HCT116 (cell line): ENCODE measurements around the gene GOLIM4. TPM values are rescaled to one million over a fixed set of nuclear protein-coding genes. Genes with fewer than 3 reads are reported as not detected.

ENCODE experiments used
- ATAC-seq: fragments of 200-7000 bp; cut with Tn5 transposase; 2 replicates; pipeline ENCODE4 v1.9.1; 2020; ENCODE audit warnings: mild to moderate bottlenecking, moderate library complexity
- BruUV-seq: library from RNA; stranded (reverse); fragments of 400-500 nt; replicated peaks from 2 replicates; lab custom pipeline; 2021; lab: Mats Ljungman, UMichigan
- CTCF ChIA-PET: fragments of 300-600 bp; sonication (Branson Sonifier 250); formaldehyde crosslinking; loops from one replicate; lab custom pipeline; 2021; ENCODE audit warnings: antibody characterized with exemption; lab: Charles Lee
- POLR2A ChIA-PET: fragments of 300-600, 350-600 bp; sonication (Branson Sonifier 250); formaldehyde crosslinking; loops from one replicate; lab custom pipeline; 2021; ENCODE audit warnings: antibody characterized with exemption; lab: Charles Lee
- RAD21 ChIA-PET, 2 experiments: fragments of 300-600 bp; sonication (Branson Sonifier 250); formaldehyde crosslinking; loops; one replicate each; lab custom pipeline; 2023; ENCODE audit warnings: low total read pairs in 2 of 2; ENCODE audit not compliant: uncharacterized antibody in 2 of 2, unreplicated experiment in 2 of 2, low non-redundant PET in 1 of 2; lab: Charles Lee
- DNase-seq: peaks from one replicate; pipeline ENCODE4 v3.0.0-alpha.2; 2010; ENCODE audit warnings: low read depth, low spot score
- H2AFZ ChIP-seq: fragments of 200-600 bp; shearing (Covaris generic), sonication (generic); 2 replicates; pipeline ENCODE4 v1.6.1; 2017; ENCODE audit warnings: low read depth, mixed run types, mixed read lengths, antibody characterized with exemption, low read length; ENCODE audit not compliant: poor library complexity, severe bottlenecking
- H3K27ac ChIP-seq: 2 replicates; pipeline ENCODE4 v1.5.1; 2012; ENCODE audit warnings: low read depth, low read length
- H3K27me3 ChIP-seq: fragments of 200-600 bp; sonication (generic); 2 replicates; pipeline ENCODE4 v1.6.1; 2016; ENCODE audit warnings: mixed run types, low read length, mixed read lengths; ENCODE audit not compliant: insufficient read depth
- H3K36me3 ChIP-seq, 2 experiments: fragments of 200-500 bp in 1 of 2; fragments of 200-600 bp in 1 of 2; sonication (Bioruptor generic) in 1 of 2; sonication (generic) in 1 of 2; 2 replicates each; pipeline versions ENCODE4 v1.5.1 to v1.6.1; 2014 to 2016; ENCODE audit warnings: low read length in 2 of 2, inconsistent platforms in 1 of 2, mixed read lengths in 1 of 2, mixed run types in 1 of 2; ENCODE audit not compliant: insufficient read depth in 2 of 2, control insufficient read depth in 1 of 2
- H3K4me1 ChIP-seq, 2 experiments: fragments of 200-600 bp in 1 of 2; sonication (generic) in 1 of 2; 2 replicates each; pipeline versions ENCODE4 v1.5.1 to v1.6.1; 2012 to 2017; ENCODE audit warnings: low read length in 2 of 2, inconsistent platforms in 1 of 2, mild to moderate bottlenecking in 1 of 2, mixed read lengths in 1 of 2, mixed run types in 1 of 2, moderate library complexity in 1 of 2; ENCODE audit not compliant: insufficient read depth in 2 of 2, control insufficient read depth in 1 of 2
- H3K4me2 ChIP-seq: fragments of 200-600 bp; sonication (generic); 2 replicates; pipeline ENCODE4 v1.6.1; 2017; ENCODE audit warnings: mixed run types, low read length, mixed read lengths
- H3K4me3 ChIP-seq, 2 experiments: fragments of 200-600 bp in 1 of 2; sonication (generic) in 1 of 2; replicated peaks in 1 of 2; 2 replicates each; pipeline ENCODE4 v1.5.1; 2011 to 2016; ENCODE audit warnings: low read length in 2 of 2, control low read depth in 1 of 2, low read depth in 1 of 2, mild to moderate bottlenecking in 1 of 2, mixed read lengths in 1 of 2, mixed run types in 1 of 2
- H3K79me2 ChIP-seq: fragments of 200-600 bp; sonication (generic); 2 replicates; pipeline ENCODE4 v1.6.1; 2017; ENCODE audit warnings: mild to moderate bottlenecking, mixed run types, low read length, moderate library complexity, mixed read lengths; ENCODE audit not compliant: insufficient read depth
- H3K9ac ChIP-seq: fragments of 200-600 bp; sonication (generic); 2 replicates; pipeline ENCODE4 v1.6.1; 2016; ENCODE audit warnings: low read length, mixed read lengths
- H3K9me2 ChIP-seq: fragments of 200-600 bp; sonication (generic), shearing (Covaris generic); 2 replicates; pipeline ENCODE4 v1.6.1; 2017; ENCODE audit warnings: mixed run types, mild to moderate bottlenecking, moderate library complexity; ENCODE audit not compliant: insufficient read depth
- H3K9me3 ChIP-seq, 2 experiments: fragments of 200-500 bp in 1 of 2; fragments of 200-600 bp in 1 of 2; sonication (Bioruptor generic) in 1 of 2; sonication (generic) in 1 of 2; 2 replicates each; pipeline ENCODE4 v1.6.1; 2014 to 2017; ENCODE audit warnings: low read length in 2 of 2, mixed read lengths in 2 of 2, inconsistent platforms in 1 of 2, low read depth in 1 of 2, mild to moderate bottlenecking in 1 of 2, mixed run types in 1 of 2, moderate library complexity in 1 of 2; ENCODE audit not compliant: control insufficient read depth in 1 of 2, insufficient read depth in 1 of 2
- H4K20me1 ChIP-seq: fragments of 200-600 bp; sonication (generic), shearing (Covaris generic); 2 replicates; pipeline ENCODE4 v1.6.1; 2017; ENCODE audit warnings: mixed run types, mild to moderate bottlenecking, moderate library complexity; ENCODE audit not compliant: insufficient read depth
- EGR1 ChIP-seq: IDR thresholded peaks from 2 replicates; pipeline ENCODE4 v1.6.1; 2012; ENCODE audit warnings: low read depth
- ELF1 ChIP-seq: IDR thresholded peaks from 2 replicates; pipeline ENCODE4 v1.6.1; 2012; ENCODE audit warnings: low read depth, borderline replicate concordance
- EZH2 ChIP-seq: fragments of 200-600 bp; sonication (generic); IDR thresholded peaks from 2 replicates; pipeline ENCODE4 v1.6.1; 2017; ENCODE audit warnings: antibody characterized with exemption, mixed run types
- EZH2phosphoT487 ChIP-seq: fragments of 200-600 bp; IDR thresholded peaks from 2 replicates; pipeline ENCODE4 v1.6.1; 2018; ENCODE audit warnings: antibody characterized with exemption, borderline replicate concordance
- MAX ChIP-seq: IDR thresholded peaks from 2 replicates; pipeline ENCODE4 v1.6.1; 2012
- POLR2AphosphoS5 ChIP-seq: IDR thresholded peaks from 2 replicates; pipeline ENCODE4 v1.6.1; 2011; ENCODE audit warnings: mild to moderate bottlenecking, low read depth, low read length, moderate library complexity
- REST ChIP-seq: IDR thresholded peaks from 2 replicates; pipeline ENCODE4 v1.6.1; 2012; ENCODE audit warnings: low read depth
- SIN3A ChIP-seq: IDR thresholded peaks from 2 replicates; pipeline ENCODE4 v1.6.1; 2012; ENCODE audit warnings: low read depth
- SP1 ChIP-seq: IDR thresholded peaks from 2 replicates; pipeline ENCODE4 v1.6.1; 2012; ENCODE audit warnings: low read depth
- TCF7L2 ChIP-seq: IDR thresholded peaks from 2 replicates; pipeline ENCODE4 v1.7.0; 2011; ENCODE audit warnings: borderline replicate concordance, inconsistent platforms; ENCODE audit not compliant: insufficient read depth, insufficient read length; ENCODE audit errors: extremely low read depth
- ZBTB33 ChIP-seq: IDR thresholded peaks from 2 replicates; pipeline ENCODE4 v1.6.1; 2011; ENCODE audit warnings: mild to moderate bottlenecking, low read length, moderate library complexity; ENCODE audit not compliant: insufficient replicate concordance; ENCODE audit errors: extremely low read depth
- intact Hi-C: fragments of 100-400 bp; cut with micrococcal nuclease; formaldehyde crosslinking; loops from 2 replicates; pipeline ENCODE4 v1.10.0; 2022
- total RNA-seq: library from RNA; stranded (reverse); gene quantifications from one replicate; pipeline ENCODE4 v1.2.1, GENCODE V29; 2021; ENCODE audit not compliant: unreplicated experiment

Gene GOLIM4
- total RNA-seq, 1 experiment from 2014 or later = 10.6 TPM

DNA sequence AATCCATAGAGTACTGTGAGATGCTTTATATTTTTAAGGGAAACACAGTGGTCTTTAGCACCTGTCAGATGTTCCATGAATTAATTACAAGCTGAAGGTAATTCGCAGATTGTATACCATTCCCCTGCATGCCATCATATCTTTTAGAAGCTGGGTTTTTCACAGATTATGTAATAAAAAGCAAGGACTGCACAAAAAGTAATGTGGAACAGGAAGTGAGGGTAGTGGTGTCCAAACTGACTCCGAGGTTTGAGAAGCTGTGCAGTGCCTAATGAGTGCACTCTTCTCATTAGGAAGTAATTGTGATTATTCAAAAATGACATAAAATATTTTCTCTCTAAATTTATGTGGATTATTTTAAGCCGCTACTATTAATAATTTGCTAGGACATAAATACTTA, 123.2 kb downstream of the GOLIM4 start:
- ChIA-PET CTCF (no interaction called here), POLR2A (no interaction called here), RAD21 (no interaction called here)
- intact Hi-C loops = no loop called here
- no peaks in the 10 kb centered on the region for H3K9me3 ChIP-seq
- no peak overlapping the region for H3K9ac ChIP-seq
- no peak for DNase-seq
- no peaks in the 10 kb centered on the region for H4K20me1 ChIP-seq
- no peak overlapping the region for H3K4me3 ChIP-seq
- BruUV-seq = no TSS peak
- H3K79me2 ChIP-seq = no peaks in the 10 kb centered on the region
- H3K9me2 ChIP-seq = no peaks in the 10 kb centered on the region
- H3K4me2 ChIP-seq = no peak overlapping the region
- no peaks in the 10 kb centered on the region for H3K4me1 ChIP-seq
- TF ChIP-seq POLR2AphosphoS5 = no peak
- TF ChIP-seq EZH2phosphoT487 = no peak
- TF ChIP-seq EZH2 = no peak
- TF ChIP-seq ELF1 = no peak
- TF ChIP-seq TCF7L2 = no peak
- no peak for TF ChIP-seq EGR1
- no peak for TF ChIP-seq REST
- no peak for TF ChIP-seq SIN3A
- TF ChIP-seq SP1 = no peak
- TF ChIP-seq ZBTB33 = no peak
- TF ChIP-seq MAX = no peak
- no peak for ATAC-seq
- no peak overlapping the region for H2AFZ ChIP-seq
- H3K36me3 ChIP-seq = no peaks in the 10 kb centered on the region
- H3K27me3 ChIP-seq = no peaks in the 10 kb centered on the region
- H3K27ac ChIP-seq = no peak overlapping the region
